Myocyte (in vitro differentiated cells): ENCODE measurements around the gene PJVK. TPM values are rescaled to one million over a fixed set of nuclear protein-coding genes. Genes with fewer than 3 reads are reported as not detected.

Experiments used
- DNase-seq: peaks from one replicate; pipeline ENCODE4 v3.0.0-alpha.2; 2012; ENCODE audit warnings: low read depth
- total RNA-seq: library from RNA; depleted of rRNA; stranded (reverse); fragments of >200 nt; gene quantifications from 2 replicates; pipeline ENCODE4 v1.2.3, GENCODE V29; 2014

The PJVK gene
- total RNA-seq, 1 donor from 2014 or later: 4.9 TPM

DNA sequence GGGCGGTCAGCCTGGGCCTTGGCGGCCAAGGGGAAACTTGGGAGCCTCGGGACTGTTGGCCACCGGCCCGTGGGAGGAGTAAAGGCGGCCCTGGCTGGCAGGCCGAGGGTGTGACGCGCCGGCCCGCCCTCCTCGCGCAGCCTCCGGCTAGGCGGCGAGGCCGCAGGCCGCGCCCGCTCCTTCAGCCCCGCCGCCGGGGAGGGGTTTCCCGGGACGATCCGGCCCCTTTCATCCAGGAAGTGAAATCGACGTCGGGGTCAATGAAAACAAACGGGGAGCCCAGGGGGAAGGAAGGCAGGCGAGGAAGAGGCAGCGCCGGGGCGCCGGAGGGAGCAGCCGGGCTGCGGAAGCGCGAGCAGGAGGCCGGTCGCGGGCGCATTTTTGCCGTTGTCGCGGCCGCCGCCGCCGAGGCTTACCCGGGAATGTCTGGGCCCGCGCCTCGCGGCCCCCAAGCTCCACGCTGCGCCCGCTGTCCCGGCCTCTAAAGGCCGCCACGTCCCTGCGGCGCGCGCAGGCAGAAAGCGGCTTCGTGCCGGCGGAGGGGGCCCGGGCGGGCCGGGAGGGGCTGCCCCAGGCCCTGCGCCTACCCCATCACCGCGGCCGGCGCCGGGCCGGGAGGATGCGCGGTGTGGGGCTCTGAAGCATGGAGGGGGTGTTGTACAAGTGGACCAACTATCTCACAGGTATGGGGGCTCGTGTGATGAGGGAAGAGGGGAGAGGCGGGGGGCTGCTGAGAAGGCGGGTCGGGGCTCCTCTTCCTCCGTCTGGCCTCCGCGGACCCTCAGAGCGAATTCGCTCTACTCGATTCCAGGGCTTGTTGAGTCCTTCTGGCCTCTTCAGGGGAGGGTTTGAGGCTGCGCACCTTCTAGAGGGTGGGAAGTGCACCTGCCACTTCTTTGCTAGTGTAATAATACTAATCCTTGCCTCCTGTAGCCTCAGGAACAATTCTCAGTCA, 29.3 kb downstream of the PJVK start, which contains the start of gene PLEKHA3:
Gene PLEKHA3, plus strand, starts transcription at position 231 of the 955 bp plus-strand sequence. Its CDS starts 413 bp downstream, at position 644.
- peak; percentile 98 for DNase-seq

DNA sequence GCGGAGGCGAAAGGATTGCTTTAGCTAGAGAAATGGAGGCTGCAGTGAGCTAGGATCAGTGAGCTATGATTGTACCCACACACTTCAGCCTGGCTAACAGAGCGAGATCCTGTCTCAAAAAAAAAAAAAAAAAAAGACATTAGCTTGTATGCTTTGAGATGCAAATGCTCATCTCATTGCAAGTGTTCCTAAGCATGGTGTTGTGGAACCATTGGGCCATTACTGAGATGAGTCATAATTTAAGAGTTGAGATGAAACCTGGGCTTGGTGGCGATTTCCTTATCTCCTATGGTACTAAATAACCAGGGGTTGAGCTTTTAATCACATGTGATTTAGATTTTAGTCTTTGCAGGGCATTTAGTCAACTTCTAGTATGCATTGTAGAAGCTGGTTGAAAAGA, 31.3 kb downstream of the PJVK start:
- DNase-seq: no peak

GRCh38 chr2:178484245-178485041, 33.3 kb downstream of the PJVK start:
- peak; percentile 32 for DNase-seq

DNA sequence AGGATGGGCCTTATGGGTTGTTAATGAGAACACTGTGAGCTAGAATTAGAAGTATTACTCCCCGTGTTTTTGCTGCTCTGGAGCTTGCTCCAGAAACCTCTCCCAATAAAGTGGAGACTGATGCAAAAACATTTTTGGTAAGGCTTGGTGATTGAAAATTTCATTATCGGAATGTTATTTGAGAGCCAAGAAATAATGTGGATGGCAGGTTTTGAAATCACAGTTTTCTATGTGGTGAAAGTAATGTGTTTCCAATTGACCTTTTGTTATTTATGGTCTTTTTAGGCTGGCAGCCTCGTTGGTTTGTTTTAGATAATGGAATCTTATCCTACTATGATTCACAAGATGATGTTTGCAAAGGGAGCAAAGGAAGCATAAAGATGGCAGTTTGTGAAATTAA, 34.2 kb downstream of the PJVK start:
- DNase-seq: no peak

DNA sequence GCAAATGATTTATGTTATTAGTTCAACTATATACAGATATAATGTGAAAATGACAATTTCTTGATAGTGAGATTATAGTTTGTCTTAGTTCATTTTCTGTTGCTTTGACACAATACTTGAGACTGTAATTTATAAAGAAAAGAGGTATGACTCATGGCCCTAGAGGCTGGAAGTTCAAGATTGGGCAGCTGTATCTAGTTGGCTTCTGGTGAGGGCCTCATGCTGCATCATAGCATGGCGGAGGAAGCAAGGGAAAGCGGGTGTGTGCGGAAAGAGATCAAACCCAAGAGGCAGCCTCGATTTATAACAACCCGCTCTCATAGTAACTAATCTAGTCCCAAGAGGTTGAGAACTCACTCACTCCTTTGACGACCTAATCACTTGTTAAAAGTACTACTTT, 40.4 kb downstream of the PJVK start:
- DNase-seq: no peak

DNA sequence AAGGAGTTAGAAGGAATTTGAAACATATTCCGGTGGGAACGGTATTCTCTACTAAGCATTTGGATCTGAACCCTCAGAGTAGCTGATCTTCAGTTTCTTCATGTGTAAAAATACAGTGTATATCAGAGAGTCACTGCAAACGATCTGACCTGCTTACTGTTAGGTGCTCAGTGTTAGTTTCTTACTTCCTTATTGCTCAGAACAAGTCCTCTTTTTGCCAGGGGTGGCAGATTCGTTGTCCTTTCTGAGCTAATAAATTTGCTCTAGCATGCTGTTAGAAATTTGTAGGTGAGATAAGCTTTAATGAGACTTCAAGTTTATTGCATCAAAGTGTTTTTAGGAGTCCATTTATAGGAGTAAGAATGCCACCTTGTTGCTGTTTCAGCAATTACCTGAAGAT, 44.9 kb downstream of the PJVK start:
- DNase-seq: no peak

GRCh38 chr2:178498137-178498536, 47.0 kb downstream of the PJVK start:
- DNase-seq: peak; percentile 49

DNA sequence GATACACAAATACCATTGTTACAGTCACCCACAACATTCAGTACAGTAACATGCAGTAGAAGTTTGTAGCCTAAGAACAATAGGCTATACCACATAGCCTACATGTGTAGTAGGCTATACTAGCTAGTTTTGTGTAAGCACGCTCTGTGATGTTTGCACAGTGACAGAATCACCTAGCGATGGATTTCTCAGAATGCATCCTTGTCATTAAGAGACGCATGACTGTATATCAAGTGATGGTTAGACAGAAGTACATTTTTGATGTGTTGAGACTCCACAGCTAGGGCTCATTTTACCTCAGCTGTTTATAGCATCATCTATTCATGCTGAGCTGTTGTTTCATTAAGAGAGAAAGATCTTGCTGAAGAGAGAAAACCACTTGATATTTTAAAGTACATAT, 48.5 kb downstream of the PJVK start:
- no peak for DNase-seq

DNA sequence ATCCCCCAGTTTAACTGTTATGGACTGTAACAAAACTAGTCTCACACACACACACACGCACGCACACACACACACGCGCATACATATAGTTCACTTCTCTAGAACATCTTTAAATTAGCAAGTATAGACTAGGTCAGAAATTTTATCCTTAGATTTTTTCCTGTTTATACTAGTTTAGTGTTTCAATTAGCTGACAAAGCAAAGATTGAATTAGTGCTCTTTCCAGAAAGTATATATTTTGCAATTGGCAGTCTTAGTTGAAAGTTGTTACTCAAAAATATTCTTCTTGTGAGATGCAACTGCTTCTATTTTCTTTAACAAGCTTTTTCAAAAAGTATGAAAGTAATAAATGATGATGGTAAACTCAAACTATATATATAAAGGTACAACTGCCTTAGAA, 51.6 kb downstream of the PJVK start:
- no peak for DNase-seq

DNA sequence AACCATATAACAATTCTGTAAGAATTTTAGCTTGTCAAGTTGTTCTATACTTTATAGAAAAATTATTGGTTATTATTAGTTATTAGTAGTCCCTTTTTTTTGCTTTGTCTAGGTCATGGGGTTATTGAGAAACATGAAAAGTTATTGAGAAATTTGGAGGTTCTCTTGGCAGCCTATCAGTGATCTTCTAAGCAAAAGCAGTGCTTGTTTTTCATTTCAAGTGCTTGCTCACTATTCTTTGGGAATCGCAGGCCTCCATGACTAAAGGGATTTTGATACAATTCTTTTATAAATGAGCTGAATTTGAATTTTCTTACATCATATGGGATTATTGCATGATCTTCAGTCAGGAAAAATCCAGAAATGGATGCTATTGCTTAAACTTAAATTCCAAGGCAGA, 54.9 kb downstream of the PJVK start:
- no peak for DNase-seq

GRCh38 chr2:178506524-178506923, 55.3 kb downstream of the PJVK start:
- DNase-seq: no peak

GRCh38 chr2:178506949-178507348, 55.8 kb downstream of the PJVK start:
- DNase-seq: no peak

DNA sequence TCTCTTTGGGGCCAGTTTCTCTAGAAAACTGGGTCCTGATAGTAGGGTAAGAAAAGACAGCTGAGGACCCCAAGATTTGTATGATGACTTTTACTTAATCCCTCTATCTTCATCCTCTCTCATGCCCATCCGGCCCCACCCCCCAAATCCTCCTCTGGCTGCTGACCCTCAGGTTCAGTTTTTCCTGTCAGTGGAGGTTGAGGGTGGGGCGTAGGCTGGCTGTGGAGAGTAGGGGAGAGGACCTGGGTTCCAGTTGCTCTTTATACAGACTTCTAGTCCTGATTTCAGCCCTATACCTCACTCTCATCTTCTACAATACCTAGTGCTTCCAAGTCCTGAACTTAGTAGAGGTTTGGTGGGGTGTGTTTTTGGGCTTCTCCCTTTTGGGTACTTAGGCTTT, 57.5 kb downstream of the PJVK start:
- DNase-seq: no peak

- DNase-seq: no peak
Measured at GRCh38 chr2:178510384-178510783, 59.2 kb downstream of the PJVK start.

Other genes starting within 250 kb of the PJVK start
- gene PRKRA, start 203 bp upstream of the PJVK start, total RNA-seq: 124 and 145 TPM in 2 replicates
- gene FKBP7, start 27.2 kb downstream of the PJVK start, total RNA-seq: 27.2 and 32.4 TPM in 2 replicates
- gene PLEKHA3, start 29.1 kb downstream of the PJVK start, total RNA-seq: 11.2 and 11.6 TPM in 2 replicates